K562 (cell line): ENCODE results near the gene CNTN4. TPM values are rescaled to one million over a fixed set of nuclear protein-coding genes. Genes with fewer than 3 reads are reported as not detected.

Experiments
- ATAC-seq: fragments of 200-7000 bp; cut with Tn5 transposase; 3 replicates; pipeline ENCODE4 v1.9.1; 2020; ENCODE audit warnings: moderate library complexity
- BruUV-seq: library from RNA; stranded (reverse); fragments of 400-500 nt; replicated peaks from 2 replicates; lab custom pipeline; 2021; lab: Mats Ljungman, UMichigan
- CTCF ChIA-PET: fragments of 300-600 bp; formaldehyde crosslinking; extraction: SDS; loops from one replicate; lab custom pipeline; 2021; ENCODE audit warnings: low intra/inter-chr PET ratio; lab: Yijun Ruan, JAX
- POLR2A ChIA-PET: fragments of 300-600, 350-650 bp; sonication (Branson Sonifier 250); formaldehyde crosslinking; extraction: SDS; loops from one replicate; lab custom pipeline; 2021; ENCODE audit warnings: antibody characterized with exemption, inconsistent platforms; lab: Yijun Ruan, JAX
- DNase-seq, 4 experiments: peaks; one replicate each; pipeline versions ENCODE4 v3.0.0 to v3.0.0-alpha.2; 2011 to 2018; ENCODE audit warnings: low spot score in 3 of 4, mixed read lengths in 3 of 4; ENCODE audit errors: extremely low read depth in 1 of 4
- FAIRE-seq: peaks from 2 replicates; lab custom pipeline; 2011; peaks lifted over from hg19 to GRCh38; lab: Jason Lieb, UNC
- H2AFZ ChIP-seq: 2 replicates; pipeline ENCODE4 v1.6.0; 2011; ENCODE audit warnings: low read depth, low read length, control low read depth, inconsistent platforms
- H3K27ac ChIP-seq: fragments of 200-600 bp; 3 replicates; pipeline ENCODE4 v1.8.0; 2011; ENCODE audit warnings: low read depth, mild to moderate bottlenecking, control low read depth, inconsistent platforms, low read length, moderate library complexity, mixed read lengths; ENCODE audit errors: extremely low read depth
- H3K27me3 ChIP-seq, 2 experiments: fragments of 300-600 bp in 1 of 2; 2 replicates in 1 of 2; 3 replicates in 1 of 2; pipeline versions ENCODE4 v1.6.0 to v1.8.0; 2011; ENCODE audit warnings: inconsistent platforms in 2 of 2, low read length in 2 of 2, mild to moderate bottlenecking in 1 of 2, mixed read lengths in 1 of 2, moderate library complexity in 1 of 2; ENCODE audit not compliant: control insufficient read depth in 2 of 2, insufficient read depth in 2 of 2
- H3K36me3 ChIP-seq: fragments of 300-600 bp; 3 replicates; pipeline ENCODE4 v1.8.0; 2011; ENCODE audit warnings: mild to moderate bottlenecking, low read length, inconsistent platforms; ENCODE audit not compliant: control insufficient read depth, insufficient read depth
- H3K4me1 ChIP-seq, 2 experiments: fragments of 200-600 bp in 1 of 2; replicated peaks in 1 of 2; 2 replicates in 1 of 2; 3 replicates in 1 of 2; pipeline versions ENCODE4 v1.5.1 to v1.8.0; 2011; ENCODE audit warnings: inconsistent platforms in 2 of 2, low read length in 2 of 2, mild to moderate bottlenecking in 1 of 2, mixed read lengths in 1 of 2, moderate library complexity in 1 of 2; ENCODE audit not compliant: control insufficient read depth in 2 of 2, insufficient read depth in 2 of 2
- H3K4me2 ChIP-seq: 2 replicates; pipeline ENCODE4 v1.6.1; 2011; ENCODE audit warnings: low read length, control low read depth, inconsistent platforms, mixed read lengths; ENCODE audit not compliant: insufficient read depth
- H3K4me3 ChIP-seq: fragments of 200-600 bp; sonication (generic), shearing (Covaris generic); 2 replicates; pipeline ENCODE4 v1.5.1; 2016; ENCODE audit warnings: control low read depth, inconsistent platforms
- H3K79me2 ChIP-seq: fragments of 200-600 bp; 3 replicates; pipeline ENCODE4 v1.8.0; 2011; ENCODE audit warnings: low read length, inconsistent platforms; ENCODE audit not compliant: control insufficient read depth, insufficient read depth
- H3K9ac ChIP-seq, 2 experiments: 2 replicates each; pipeline versions ENCODE4 v1.6.0 to v1.6.1; 2011; ENCODE audit warnings: low read depth in 2 of 2, low read length in 2 of 2, control low read depth in 1 of 2, inconsistent platforms in 1 of 2, mild to moderate bottlenecking in 1 of 2, mixed read lengths in 1 of 2; ENCODE audit not compliant: insufficient read depth in 1 of 2
- H3K9me1 ChIP-seq: one replicate; pipeline ENCODE4 v1.6.0; 2011; ENCODE audit warnings: inconsistent platforms, mild to moderate bottlenecking, low read length, moderate library complexity; ENCODE audit not compliant: control insufficient read depth, insufficient read depth
- H3K9me3 ChIP-seq: replicated peaks from 2 replicates; pipeline ENCODE4 v1.5.1; 2011; ENCODE audit warnings: low read depth, low read length, inconsistent platforms; ENCODE audit not compliant: control insufficient read depth, insufficient read depth
- H4K20me1 ChIP-seq: replicated peaks from 2 replicates; pipeline ENCODE4 v1.6.1; 2011; ENCODE audit warnings: low read length, inconsistent platforms, mixed read lengths; ENCODE audit not compliant: control insufficient read depth, insufficient read depth
- HDAC1 ChIP-seq, 2 experiments: fragments of 450-650 bp; IDR thresholded peaks; 2 replicates each; pipeline ENCODE4 v1.6.1; 2016 to 2017; ENCODE audit warnings: inconsistent platforms in 1 of 2, mild to moderate bottlenecking in 1 of 2, moderate library complexity in 1 of 2
- NFE2L1 ChIP-seq: fragments of 450-650 bp; IDR thresholded peaks from 2 replicates; pipeline ENCODE4 v1.6.1; 2016; ENCODE audit warnings: missing genetic modification characterization, low read depth, mild to moderate bottlenecking, missing compliant biosample characterization, moderate library complexity, borderline replicate concordance
- SNAPC5 ChIP-seq: fragments of 250-450 bp; sonication (Bioruptor Pico); IDR thresholded peaks from 2 replicates; pipeline ENCODE4 v1.8.0; 2021; ENCODE audit warnings: moderate library complexity, mild to moderate bottlenecking, inconsistent platforms
- U2AF1 ChIP-seq: fragments of 200-400 bp; formaldehyde crosslinking; optimal IDR thresholded peaks from 2 replicates; pipeline ENCODE3; 2017; ENCODE audit warnings: mild to moderate bottlenecking, low read depth, low read length, moderate library complexity
- ZNF589 ChIP-seq: fragments of 200-800 bp; sonication (Bioruptor generic); IDR thresholded peaks from 2 replicates; pipeline ENCODE4 v1.6.1; 2016; ENCODE audit warnings: low read depth, missing genetic modification characterization, missing compliant biosample characterization
- WGBS: fragments of 100-300 bp; shearing (Covaris generic); methylation state at CpG from one replicate; pipeline ENCODE4 v1.1.6; 2016; ENCODE audit warnings: low coverage, mixed read lengths; ENCODE audit not compliant: insufficient coverage; ENCODE audit errors: missing lambda C conversion rate; 5-methylcytosine and 5-hydroxymethylcytosine counted together
- in situ Hi-C: fragments of 300-500 bp; cut with MboI; formaldehyde crosslinking; loops from 4 replicates; pipeline ENCODE4 v1.15.0; 2018; ENCODE audit warnings: inconsistent platforms, mixed read lengths
- intact Hi-C: fragments of 100-400 bp; cut with micrococcal nuclease; formaldehyde crosslinking; loops from 2 replicates; pipeline ENCODE4 v1.14.2; 2022
- polyA plus RNA-seq, 8 experiments: library from polyadenylated mRNA; depleted of rRNA in 4 of 8; stranded (reverse) in 5 of 8; unstranded in 3 of 8; fragments of >200 nt; fragmentation: Nextera tagmentation in 2 of 8; fragmentation: Illumina TruSeq in 1 of 8; extraction: Ambion mirVana in 2 of 8; extraction: Trizol in 1 of 8; gene quantifications; 2 replicates each; pipeline versions ENCODE4 v1.2.1 to v1.2.3, GENCODE V29; 2011 to 2014; ENCODE audit warnings: inconsistent platforms in 1 of 8, missing spikeins in 1 of 8
- total RNA-seq, 7 experiments: library from RNA; depleted of rRNA in 6 of 7; stranded (reverse); fragments of >200 nt in 6 of 7; fragmentation: Illumina TruSeq in 2 of 7; extraction: Trizol in 2 of 7; gene quantifications; 2 replicates each; pipeline versions ENCODE4 v1.2.1 to v1.2.3, GENCODE V29; 2011 to 2021; ENCODE audit warnings: low replicate concordance in 1 of 7

The CNTN4 gene
- total and polyA plus RNA-seq, 9 of the 15 experiments (the other 6 are each of a cell fraction or from before 2014, with no cell fraction given), result not detected

GRCh38 chr3:2838546-2839157 lies 740.0 kb downstream of the CNTN4 start:
- no peak overlapping the region for H3K27ac ChIP-seq
- no peak overlapping the region for H3K4me2 ChIP-seq
- H3K9ac ChIP-seq, result no peak overlapping the region
- no peak for DNase-seq
- H3K9me3 ChIP-seq, result peaks cover 2% of the 10 kb centered on the region; the same call in 1 of the 2 replicates
- H3K4me3 ChIP-seq, result no peak overlapping the region
- no peak overlapping the region for H2AFZ ChIP-seq
- no peaks in the 10 kb centered on the region for H4K20me1 ChIP-seq
- no TSS peak for BruUV-seq
- intact Hi-C loops (no loop called here), in situ Hi-C loops (no loop called here)
- FAIRE-seq, result no peak
- H3K4me1 ChIP-seq, result no peaks in the 10 kb centered on the region
- H3K79me2 ChIP-seq, result no peaks in the 10 kb centered on the region
- WGBS, result under 1% methylated on average over 6 of the region's 6 CpGs
- POLR2A ChIA-PET, result no interaction called here
- TF ChIP-seq NFE2L1 (tag) (no peak), ZNF589 (CRISPR knock-in tag) (no peak), HDAC1 (IDR thresholded peaks at IDR 0.05) (no peak), SNAPC5 (CRISPR knock-in tag) (no peak), U2AF1 (no peak)
- ATAC-seq, result no peak
- H3K9me1 ChIP-seq, result no peaks in the 10 kb centered on the region
- no peaks in the 10 kb centered on the region for H3K27me3 ChIP-seq
- H3K36me3 ChIP-seq, result no peaks in the 10 kb centered on the region
- CTCF ChIA-PET, result interaction anchor here (0.7 kb wide), 1 partner anchor 73 kb away, joined by 3 read pairs; no protein-coding TSS in a partner anchor
